GM21786 (cell line): Measurements from ENCODE around the gene TRIP11.
"Not testable (repeated sequence)": the region's sequence is repeated elsewhere in the genome, so short reads cannot be mapped to it uniquely, and the experiment has no call there.

Experiments used
- ATAC-seq: cut with Tn5 transposase; IDR thresholded peaks from one replicate; pipeline ENCODE4 v1.9.1; 2021; ENCODE audit not compliant: unreplicated experiment

TRIP11 gene

DNA sequence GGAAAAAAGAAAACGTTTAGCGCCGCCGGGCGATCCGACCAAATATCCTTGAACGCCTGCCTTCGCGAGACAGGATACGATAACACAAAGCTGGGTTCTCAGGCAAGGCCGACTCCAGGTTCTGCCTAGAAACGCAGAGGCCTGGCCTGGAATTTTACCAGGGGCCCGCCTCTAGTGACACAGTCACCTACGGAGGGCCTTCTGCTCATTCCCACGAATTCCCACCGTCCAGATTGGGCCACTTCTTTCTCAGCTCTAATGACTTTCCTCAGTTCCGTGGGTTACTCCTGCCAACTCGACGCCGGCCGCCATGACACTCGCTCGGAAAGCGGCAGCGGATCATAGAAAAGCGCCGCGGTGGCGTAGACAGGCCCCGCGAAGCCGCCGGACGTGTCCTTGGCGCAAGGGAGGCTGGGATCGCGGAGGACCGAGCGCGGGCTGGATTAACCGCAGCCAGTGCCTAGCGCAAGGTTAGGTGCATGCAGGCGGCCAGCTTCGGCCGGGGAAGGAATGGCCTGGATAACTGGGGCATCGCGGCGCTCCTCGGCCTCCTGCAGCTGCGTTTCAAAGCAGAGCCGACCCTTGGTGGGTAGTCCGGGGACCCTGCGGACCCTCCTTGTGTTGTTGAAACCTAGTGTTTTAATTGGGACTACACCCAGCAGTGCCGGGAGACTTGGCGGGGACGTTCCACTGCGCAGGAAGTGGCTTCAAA lies at the start of gene TRIP11:
TRIP11 (minus strand) TSS at position 341 of the 712 bp plus-strand sequence. CDS start 374 bp downstream, outside the sequence.
- ATAC-seq = peak; percentile 95

DNA sequence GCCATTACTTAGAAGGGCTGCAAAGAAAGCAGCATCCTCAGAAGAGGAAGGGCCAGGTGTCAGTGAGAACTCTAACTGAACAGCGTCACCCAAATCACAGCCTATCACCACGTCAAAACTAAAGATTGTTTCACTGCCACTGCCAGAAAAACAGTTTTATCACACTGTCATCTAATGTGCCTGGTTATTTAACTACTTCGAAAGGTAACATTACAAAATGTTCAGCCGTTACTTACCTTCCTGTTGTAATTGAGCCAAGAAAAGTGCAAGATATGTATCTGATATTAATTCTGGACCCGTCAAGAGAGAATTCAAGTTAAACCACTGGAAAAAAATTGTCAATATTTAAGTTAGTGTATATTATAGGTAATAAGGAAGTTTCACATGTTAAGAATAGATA lies 48.6 kb upstream of the TRIP11 start:
- ATAC-seq = no peak

- ATAC-seq = no peak
These were observed 34.7 kb upstream of the TRIP11 start for GRCh38 chr14:92074555-92074954.

DNA sequence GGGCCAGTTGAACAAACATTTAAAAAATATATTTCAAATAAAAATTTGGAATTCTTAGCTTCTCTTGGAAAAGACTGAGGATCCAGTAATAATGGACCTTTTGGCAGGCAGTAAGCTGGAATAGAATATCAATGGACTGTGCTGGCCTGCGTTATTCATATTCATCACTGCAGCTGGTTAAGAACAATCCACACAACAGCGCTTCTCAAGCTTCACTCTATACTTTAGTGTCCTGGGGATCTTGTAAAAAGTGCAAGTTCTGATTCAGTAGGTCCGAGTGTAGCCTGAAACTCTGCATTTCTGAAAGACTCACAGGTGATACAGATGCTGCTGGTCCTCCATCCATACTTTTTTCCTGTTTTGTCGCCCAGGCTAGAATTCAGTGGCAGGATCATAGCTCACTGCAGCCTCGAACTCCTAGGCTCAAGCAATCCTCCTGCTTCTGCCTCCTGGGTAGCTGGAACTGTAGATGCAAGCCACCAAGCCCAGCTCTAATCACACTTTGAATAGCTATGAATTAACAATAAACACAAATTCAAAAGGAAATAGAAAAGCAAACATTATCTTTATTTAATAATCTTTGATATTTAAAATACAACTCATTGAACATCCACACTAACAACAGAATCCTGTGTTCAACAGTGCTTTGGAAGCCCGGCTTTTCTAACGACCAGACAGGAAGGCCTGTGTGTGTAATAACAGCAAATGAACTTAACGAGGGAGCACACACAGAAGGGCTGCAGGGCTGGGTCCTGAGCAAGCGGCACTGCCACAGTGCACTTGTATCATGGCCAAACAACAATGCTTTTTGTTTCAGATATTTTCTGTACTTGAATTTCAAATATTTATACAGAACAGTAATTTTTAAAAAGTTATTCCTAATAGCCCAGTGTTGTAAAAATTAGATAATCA lies 18.4 kb upstream of the TRIP11 start:
- ATAC-seq = no peak

DNA sequence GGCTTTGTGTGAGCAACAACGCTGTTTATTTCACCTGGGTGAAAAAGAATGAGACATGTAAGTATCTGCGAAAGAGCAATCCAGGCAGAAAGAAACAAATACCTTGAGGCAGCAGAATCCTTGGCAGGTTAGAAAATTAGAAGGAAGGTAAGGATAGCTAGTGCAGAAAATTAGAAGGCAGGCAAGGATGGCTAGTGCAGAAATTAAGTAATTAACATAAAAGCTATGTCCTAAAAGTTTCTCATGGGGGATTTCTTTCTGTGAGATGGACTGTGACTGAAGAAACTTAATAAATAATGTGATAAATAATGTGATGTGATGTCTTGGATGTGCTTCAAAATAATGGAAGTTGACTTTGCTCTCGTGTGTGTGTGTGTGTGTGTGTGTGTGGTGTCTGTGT lies 9.9 kb upstream of the TRIP11 start:
- ATAC-seq = no peak

DNA sequence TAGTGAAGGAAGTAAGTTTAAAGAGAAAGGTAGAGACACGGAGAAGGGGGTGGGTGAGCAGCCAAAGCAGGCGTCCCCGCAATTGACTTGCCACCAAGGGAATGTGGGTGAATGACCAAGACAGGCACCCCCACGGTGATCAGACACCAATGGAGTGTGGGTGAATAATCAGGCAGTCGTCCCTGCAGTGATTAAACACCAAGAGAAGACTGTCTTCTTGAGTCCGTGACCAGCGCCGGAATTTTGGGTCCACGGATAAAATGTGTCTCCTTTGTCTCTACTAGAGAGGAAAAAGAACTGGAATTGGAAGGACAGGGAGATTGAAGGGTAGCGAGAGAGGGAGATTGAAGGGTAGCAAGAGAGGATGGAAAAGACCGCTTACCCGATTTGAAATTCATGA lies 9.4 kb upstream of the TRIP11 start:
- not testable (repeated sequence) for ATAC-seq

GRCh38 chr14:92045904-92046303 lies 6.0 kb upstream of the TRIP11 start:
- not testable (repeated sequence) for ATAC-seq

DNA sequence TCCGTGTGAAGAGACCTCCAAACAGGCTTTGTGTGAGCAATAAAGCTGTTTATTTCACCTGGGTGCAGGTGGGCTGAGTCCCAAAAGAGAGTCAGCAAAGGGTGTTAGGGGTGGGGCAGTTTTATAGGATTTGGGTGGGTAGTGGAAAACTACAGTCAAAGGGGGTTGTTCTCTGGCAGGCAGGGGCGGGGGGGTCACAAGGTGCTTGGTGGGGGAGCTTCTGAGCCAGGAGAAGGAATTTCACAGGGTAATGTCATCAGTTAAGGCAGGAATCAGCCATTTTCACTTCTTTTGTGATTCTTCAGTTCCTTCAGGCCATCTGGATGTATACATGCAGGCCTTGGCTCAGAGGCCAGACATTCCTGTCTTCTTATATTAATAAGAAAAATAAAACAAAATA lies 1.9 kb upstream of the TRIP11 start:
- ATAC-seq = not testable (repeated sequence)

DNA sequence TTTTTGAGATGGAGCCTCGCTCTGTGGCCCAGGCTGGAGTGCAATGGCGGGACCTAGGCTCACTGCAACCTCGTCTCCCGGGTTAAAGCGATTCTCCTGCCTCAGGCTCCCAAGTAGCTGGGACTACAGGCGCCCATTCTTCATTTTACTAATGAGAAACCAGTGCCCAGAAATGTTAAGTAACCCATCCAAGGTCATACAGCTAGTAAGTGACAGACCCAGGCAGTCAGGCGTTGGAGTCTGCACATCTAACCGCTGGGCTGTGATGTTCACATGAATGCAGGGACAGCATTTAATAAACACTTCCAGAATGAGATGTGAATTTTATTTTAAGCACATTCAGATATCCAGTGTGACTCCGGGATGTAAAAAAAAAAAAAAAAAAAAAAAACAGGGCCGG lies 1.3 kb upstream of the TRIP11 start:
- no peak for ATAC-seq

DNA sequence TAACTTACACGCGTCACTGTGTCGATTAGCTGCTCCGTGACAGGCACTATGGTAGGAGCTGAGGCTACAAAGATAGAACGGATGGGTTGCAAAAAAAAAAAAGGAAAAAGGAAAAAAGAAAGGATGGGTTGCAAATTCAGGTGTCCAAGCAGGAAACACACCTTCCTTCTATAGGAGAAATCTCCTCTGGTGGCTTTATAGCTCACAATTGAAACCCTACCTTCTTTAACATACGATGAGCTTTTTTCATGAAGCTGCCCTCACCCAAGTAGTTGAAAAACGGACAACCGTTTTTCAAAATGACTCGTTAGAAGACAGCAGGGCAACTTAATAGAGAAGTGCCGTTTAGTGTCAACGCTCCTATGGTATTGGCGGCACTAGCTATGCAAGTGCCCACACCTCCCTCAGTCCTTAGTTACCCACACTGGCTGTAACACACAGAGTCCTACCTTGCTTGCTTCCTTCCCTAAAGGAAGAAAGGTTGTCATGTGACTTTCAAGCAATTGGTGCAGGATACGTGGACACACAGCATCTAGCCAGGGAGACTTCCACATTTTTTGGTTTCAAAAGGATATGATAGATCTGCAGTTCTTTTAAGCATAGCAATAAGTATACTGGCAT lies 682 bp upstream of the TRIP11 start:
- ATAC-seq = peak; percentile 27

DNA sequence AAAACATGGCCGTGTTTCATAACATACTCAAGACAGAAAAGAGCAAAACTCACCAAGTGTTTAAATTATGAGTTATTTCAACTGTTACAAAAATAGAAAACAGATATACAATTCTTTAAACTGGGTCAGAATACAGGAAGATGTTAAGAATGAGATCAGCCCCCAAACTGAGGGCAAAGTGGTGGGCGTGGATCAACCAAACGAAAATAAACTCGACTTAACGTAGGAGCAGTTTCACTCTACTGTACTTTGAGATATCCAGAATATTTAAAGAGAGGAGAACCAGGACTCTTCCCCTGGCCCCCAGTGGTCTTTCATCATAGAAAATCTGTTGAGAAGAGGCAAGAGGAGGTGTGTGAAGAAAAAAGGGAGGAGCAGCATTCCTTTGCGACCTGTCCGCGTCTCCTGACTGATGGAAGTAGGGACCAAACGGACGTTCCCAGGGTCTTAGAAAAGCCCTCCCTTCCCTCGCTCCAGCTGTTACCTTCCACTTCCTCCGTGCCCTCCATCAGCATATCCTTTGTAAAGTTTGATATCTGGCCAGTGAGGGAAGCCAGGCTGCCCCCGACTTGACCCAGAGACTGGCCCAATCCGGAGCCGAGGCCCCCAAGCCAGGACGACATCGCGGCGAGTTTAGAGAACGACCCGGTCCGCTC lies 668 bp downstream of the TRIP11 start:
- ATAC-seq = peak; percentile 5

DNA sequence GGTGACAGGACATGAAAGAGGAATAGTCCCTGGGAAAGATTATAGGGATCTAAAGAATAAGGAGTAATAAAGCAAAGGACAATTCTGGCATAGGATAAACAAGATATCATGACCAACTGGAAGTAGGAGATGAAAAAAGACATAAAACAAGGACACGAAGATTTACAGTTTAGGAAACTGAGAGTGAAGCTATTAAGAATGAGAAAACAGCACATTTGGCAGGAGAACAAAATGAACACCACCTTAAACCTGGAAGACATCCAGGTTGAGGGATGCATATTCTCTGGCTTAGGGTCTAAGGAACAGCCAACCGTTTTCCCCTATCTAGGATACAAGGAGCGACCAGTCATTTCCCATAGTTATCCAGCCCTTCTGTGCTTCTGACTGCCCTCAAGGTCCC lies 1.9 kb downstream of the TRIP11 start:
- ATAC-seq = no peak

GRCh38 chr14:92035890-92036289 lies 4.0 kb downstream of the TRIP11 start:
- ATAC-seq = no peak

GRCh38 chr14:92033906-92034687 lies 5.8 kb downstream of the TRIP11 start:
- ATAC-seq = no peak

GRCh38 chr14:92033433-92033832 lies 6.4 kb downstream of the TRIP11 start:
- no peak for ATAC-seq

GRCh38 chr14:92026548-92027190 lies 13.2 kb downstream of the TRIP11 start:
- ATAC-seq = no peak

- ATAC-seq = no peak
These were observed 17.8 kb downstream of the TRIP11 start for GRCh38 chr14:92022036-92022435.

GRCh38 chr14:92021523-92021922 lies 18.3 kb downstream of the TRIP11 start:
- ATAC-seq = no peak

DNA sequence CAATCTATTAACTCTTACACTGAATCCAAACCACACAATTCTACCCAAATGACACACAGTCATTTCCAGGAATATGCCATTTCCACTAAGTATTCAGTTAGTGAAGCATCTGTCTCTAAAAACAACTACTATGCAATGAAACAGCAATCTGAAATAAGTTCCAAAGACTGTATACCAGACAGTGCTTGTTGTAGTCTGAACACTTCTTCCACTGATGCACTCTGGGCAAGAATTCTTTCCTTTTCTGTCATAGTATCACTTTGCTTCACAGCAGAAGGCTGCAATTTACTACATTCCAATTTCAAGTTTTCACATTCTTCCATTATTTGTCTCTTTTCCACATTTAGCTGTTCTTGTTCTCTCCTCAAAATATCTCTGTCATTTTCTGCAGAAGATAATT lies 25.8 kb downstream of the TRIP11 start:
- ATAC-seq = no peak
